ENCODE results near the gene CHPT1. TPM values are rescaled to one million over a fixed set of nuclear protein-coding genes. Genes with fewer than 3 reads are reported as not detected.

The CHPT1 gene
- polyA plus RNA-seq, 1 of the 3 experiments (the other 2 are of a cell fraction), result 12.0 TPM

- no peaks in the 10 kb centered on the region for H3K79me2 ChIP-seq (ENCODE audit: insufficient read depth)
- H3K36me3 ChIP-seq (replicated peaks in 1 of 2; ENCODE audit: control insufficient read depth in 1 of 2, insufficient read depth in 2 of 2, low read length in 1 of 2), result no peaks in the 10 kb centered on the region
- no peak overlapping the region for H2AFZ ChIP-seq (ENCODE audit: low read depth)
- TF ChIP-seq MXI1 (IDR thresholded peaks at IDR 0.05; ENCODE audit: low read depth, low read length), result no peak
- TF ChIP-seq RCOR1 (IDR thresholded peaks at IDR 0.05; ENCODE audit: low read length), result no peak
- TF ChIP-seq ELF1 (IDR thresholded peaks at IDR 0.05), result no peak
- no peak for TF ChIP-seq TAF1 (IDR thresholded peaks at IDR 0.05; ENCODE audit: borderline replicate concordance, low read depth, low read length)
- no peak for TF ChIP-seq TEAD4 (IDR thresholded peaks at IDR 0.05; ENCODE audit: borderline replicate concordance, insufficient read depth)
- TF ChIP-seq CTCF (IDR thresholded peaks at IDR 0.05), result no peak
- TF ChIP-seq MEF2A (IDR thresholded peaks at IDR 0.05; ENCODE audit: borderline replicate concordance, low read depth), result no peak
- no peak for TF ChIP-seq POLR2AphosphoS5 (IDR thresholded peaks at IDR 0.05; ENCODE audit: low read depth, low read length)
- no peak for TF ChIP-seq IRF3 (IDR thresholded peaks at IDR 0.05; ENCODE audit: low read depth, low read length)
- TF ChIP-seq TCF12 (IDR thresholded peaks at IDR 0.05), result no peak
- no peak for TF ChIP-seq GATA2 (CRISPR knock-in tag; IDR thresholded peaks at IDR 0.05)
- POLR2A ChIA-PET, result no interaction called here
- no peak overlapping the region for H3K4me3 ChIP-seq (ENCODE audit: low read depth in 2 of 2, low read length in 1 of 2)
- H3K9ac ChIP-seq, result no peak overlapping the region
- no peaks in the 10 kb centered on the region for H3K4me1 ChIP-seq (ENCODE audit: control insufficient read depth in 1 of 2, insufficient read depth in 2 of 2, low read depth in 1 of 2, low read length in 1 of 2)
- no peaks in the 10 kb centered on the region for H3K27me3 ChIP-seq (ENCODE audit: insufficient read depth)
- CTCF ChIA-PET, result no interaction called here
- no peak for DNase-seq
- no peaks in the 10 kb centered on the region for H4K20me1 ChIP-seq (ENCODE audit: insufficient read depth)
- no peaks in the 10 kb centered on the region for H3K9me2 ChIP-seq
- no peaks in the 10 kb centered on the region for H3F3A ChIP-seq (replicated peaks; ENCODE audit: insufficient read depth)
- H3K4me2 ChIP-seq, result no peak overlapping the region
- no peak overlapping the region for H3K27ac ChIP-seq (ENCODE audit: low read depth in 2 of 2, low read length in 1 of 2)
- no peaks in the 10 kb centered on the region for H3K9me3 ChIP-seq
These were observed 19.4 kb upstream of the CHPT1 start for GRCh38 chr12:101678081-101678480.

- DNase-seq, result no peak
- 18% methylated on average over 3 of the region's 3 CpGs for WGBS (ENCODE audit: low lambda C conversion rate)
- Histone ChIP-seq H3K4me3 (ENCODE audit: low read depth in 2 of 2, low read length in 1 of 2) (no peak overlapping the region), H3F3A (replicated peaks; ENCODE audit: insufficient read depth) (no peaks in the 10 kb centered on the region), H3K79me2 (ENCODE audit: insufficient read depth) (no peaks in the 10 kb centered on the region), H2AFZ (ENCODE audit: low read depth) (no peak overlapping the region), H3K9ac (no peak overlapping the region), H3K4me1 (ENCODE audit: control insufficient read depth in 1 of 2, insufficient read depth in 2 of 2, low read depth in 1 of 2, low read length in 1 of 2) (no peaks in the 10 kb centered on the region), H3K4me2 (no peak overlapping the region), H3K36me3 (replicated peaks in 1 of 2; ENCODE audit: control insufficient read depth in 1 of 2, insufficient read depth in 2 of 2, low read length in 1 of 2) (no peaks in the 10 kb centered on the region), H4K20me1 (ENCODE audit: insufficient read depth) (no peaks in the 10 kb centered on the region), H3K27me3 (ENCODE audit: insufficient read depth) (no peaks in the 10 kb centered on the region), H3K27ac (ENCODE audit: low read depth in 2 of 2, low read length in 1 of 2) (no peak overlapping the region), H3K9me2 (no peaks in the 10 kb centered on the region), H3K9me3 (no peaks in the 10 kb centered on the region)
- TF ChIP-seq GATA2 (CRISPR knock-in tag; IDR thresholded peaks at IDR 0.05) (no peak), SMC3 (IDR thresholded peaks at IDR 0.05; ENCODE audit: low read depth, low read length) (no peak), JUND (IDR thresholded peaks at IDR 0.05) (no peak), CHD2 (IDR thresholded peaks at IDR 0.05; ENCODE audit: low read length, partially characterized antibody) (no peak), PBX3 (IDR thresholded peaks at IDR 0.05) (no peak), USF1 (IDR thresholded peaks at IDR 0.05; ENCODE audit: borderline replicate concordance, low read depth) (no peak), ELF1 (IDR thresholded peaks at IDR 0.05) (no peak), GABPA (IDR thresholded peaks at IDR 0.05; ENCODE audit: low read depth) (no peak)
- ChIA-PET CTCF (no interaction called here), POLR2A (no interaction called here)
These were observed 17.2 kb upstream of the CHPT1 start for GRCh38 chr12:101680240-101680639.

All from SK-N-SH (cell line).